Measurements from ENCODE around the gene EGLN3.

Gene EGLN3

GRCh38 chr14:33909380-33910084, 41.3 kb downstream of the EGLN3 start:
- DNase-seq (ENCODE audit: insufficient read length, low spot score) (no peak), FAIRE-seq (no peak)
- TF ChIP-seq POU2F2 (IDR thresholded peaks at IDR 0.05; ENCODE audit: low read depth, low read length) (no peak), SPI1 (IDR thresholded peaks at IDR 0.05; ENCODE audit: low read depth, low read length) (no peak), PAX5 (IDR thresholded peaks at IDR 0.05; ENCODE audit: insufficient read depth, low read length, severe bottlenecking) (no peak), POLR2AphosphoS5 (IDR thresholded peaks at IDR 0.05; ENCODE audit: low read depth, low read length) (no peak), TAF1 (IDR thresholded peaks at IDR 0.05; ENCODE audit: low read depth, low read length) (no peak), POLR2A (IDR thresholded peaks at IDR 0.05; ENCODE audit: low read depth, low read length) (no peak)

GRCh38 chr14:33908540-33909223, 42.2 kb downstream of the EGLN3 start:
- FAIRE-seq (no peak), DNase-seq (ENCODE audit: insufficient read length, low spot score) (no peak)
- no peak for TF ChIP-seq POU2F2 (IDR thresholded peaks at IDR 0.05; ENCODE audit: low read depth, low read length)
- no peak for TF ChIP-seq TAF1 (IDR thresholded peaks at IDR 0.05; ENCODE audit: low read depth, low read length)
- no peak for TF ChIP-seq POLR2AphosphoS5 (IDR thresholded peaks at IDR 0.05; ENCODE audit: low read depth, low read length)
- TF ChIP-seq PAX5 (IDR thresholded peaks at IDR 0.05; ENCODE audit: insufficient read depth, low read length, severe bottlenecking), result no peak
- no peak for TF ChIP-seq SPI1 (IDR thresholded peaks at IDR 0.05; ENCODE audit: low read depth, low read length)
- no peak for TF ChIP-seq POLR2A (IDR thresholded peaks at IDR 0.05; ENCODE audit: low read depth, low read length)

- FAIRE-seq (no peak), DNase-seq (ENCODE audit: insufficient read length, low spot score) (no peak)
- TF ChIP-seq SPI1 (IDR thresholded peaks at IDR 0.05; ENCODE audit: low read depth, low read length) (no peak), POLR2A (IDR thresholded peaks at IDR 0.05; ENCODE audit: low read depth, low read length) (no peak), TAF1 (IDR thresholded peaks at IDR 0.05; ENCODE audit: low read depth, low read length) (no peak), POU2F2 (IDR thresholded peaks at IDR 0.05; ENCODE audit: low read depth, low read length) (no peak), POLR2AphosphoS5 (IDR thresholded peaks at IDR 0.05; ENCODE audit: low read depth, low read length) (no peak), PAX5 (IDR thresholded peaks at IDR 0.05; ENCODE audit: insufficient read depth, low read length, severe bottlenecking) (no peak)
These were observed 43.9 kb downstream of the EGLN3 start for GRCh38 chr14:33906968-33907367.

GRCh38 chr14:33904609-33905008, 46.3 kb downstream of the EGLN3 start:
- TF ChIP-seq PAX5 (IDR thresholded peaks at IDR 0.05; ENCODE audit: insufficient read depth, low read length, severe bottlenecking), result no peak
- TF ChIP-seq POU2F2 (IDR thresholded peaks at IDR 0.05; ENCODE audit: low read depth, low read length), result no peak
- no peak for TF ChIP-seq POLR2AphosphoS5 (IDR thresholded peaks at IDR 0.05; ENCODE audit: low read depth, low read length)
- TF ChIP-seq SPI1 (IDR thresholded peaks at IDR 0.05; ENCODE audit: low read depth, low read length), result no peak
- no peak for TF ChIP-seq POLR2A (IDR thresholded peaks at IDR 0.05; ENCODE audit: low read depth, low read length)
- FAIRE-seq, result no peak
- no peak for DNase-seq (ENCODE audit: insufficient read length, low spot score)

GRCh38 chr14:33903369-33903768, 47.5 kb downstream of the EGLN3 start:
- DNase-seq (ENCODE audit: insufficient read length, low spot score) (no peak), FAIRE-seq (no peak)
- TF ChIP-seq SPI1 (IDR thresholded peaks at IDR 0.05; ENCODE audit: low read depth, low read length) (no peak), POU2F2 (IDR thresholded peaks at IDR 0.05; ENCODE audit: low read depth, low read length) (no peak), TAF1 (IDR thresholded peaks at IDR 0.05; ENCODE audit: low read depth, low read length) (no peak), PAX5 (IDR thresholded peaks at IDR 0.05; ENCODE audit: insufficient read depth, low read length, severe bottlenecking) (no peak), POLR2AphosphoS5 (IDR thresholded peaks at IDR 0.05; ENCODE audit: low read depth, low read length) (no peak), POLR2A (IDR thresholded peaks at IDR 0.05; ENCODE audit: low read depth, low read length) (no peak)

- TF ChIP-seq POU2F2 (IDR thresholded peaks at IDR 0.05; ENCODE audit: low read depth, low read length) (no peak), PAX5 (IDR thresholded peaks at IDR 0.05; ENCODE audit: insufficient read depth, low read length, severe bottlenecking) (no peak), TAF1 (IDR thresholded peaks at IDR 0.05; ENCODE audit: low read depth, low read length) (no peak), POLR2A (IDR thresholded peaks at IDR 0.05; ENCODE audit: low read depth, low read length) (no peak), POLR2AphosphoS5 (IDR thresholded peaks at IDR 0.05; ENCODE audit: low read depth, low read length) (no peak), SPI1 (IDR thresholded peaks at IDR 0.05; ENCODE audit: low read depth, low read length) (no peak)
- FAIRE-seq, result no peak
- no peak for DNase-seq (ENCODE audit: insufficient read length, low spot score)
These were observed 48.5 kb downstream of the EGLN3 start for GRCh38 chr14:33902363-33902762.

GRCh38 chr14:33901426-33902155, 49.3 kb downstream of the EGLN3 start:
- DNase-seq (ENCODE audit: insufficient read length, low spot score) (no peak), FAIRE-seq (no peak)
- TF ChIP-seq PAX5 (IDR thresholded peaks at IDR 0.05; ENCODE audit: insufficient read depth, low read length, severe bottlenecking) (no peak), POLR2AphosphoS5 (IDR thresholded peaks at IDR 0.05; ENCODE audit: low read depth, low read length) (no peak), POU2F2 (IDR thresholded peaks at IDR 0.05; ENCODE audit: low read depth, low read length) (no peak), SPI1 (IDR thresholded peaks at IDR 0.05; ENCODE audit: low read depth, low read length) (no peak), POLR2A (IDR thresholded peaks at IDR 0.05; ENCODE audit: low read depth, low read length) (no peak), TAF1 (IDR thresholded peaks at IDR 0.05; ENCODE audit: low read depth, low read length) (no peak)

GRCh38 chr14:33900706-33901105, 50.2 kb downstream of the EGLN3 start:
- TF ChIP-seq POLR2A (IDR thresholded peaks at IDR 0.05; ENCODE audit: low read depth, low read length) (no peak), SPI1 (IDR thresholded peaks at IDR 0.05; ENCODE audit: low read depth, low read length) (no peak), POLR2AphosphoS5 (IDR thresholded peaks at IDR 0.05; ENCODE audit: low read depth, low read length) (no peak), PAX5 (IDR thresholded peaks at IDR 0.05; ENCODE audit: insufficient read depth, low read length, severe bottlenecking) (no peak), TAF1 (IDR thresholded peaks at IDR 0.05; ENCODE audit: low read depth, low read length) (no peak), POU2F2 (IDR thresholded peaks at IDR 0.05; ENCODE audit: low read depth, low read length) (no peak)
- no peak for DNase-seq (ENCODE audit: insufficient read length, low spot score)
- no peak for FAIRE-seq
